Measurements from ENCODE around the gene TFE3.

Gene TFE3

DNA sequence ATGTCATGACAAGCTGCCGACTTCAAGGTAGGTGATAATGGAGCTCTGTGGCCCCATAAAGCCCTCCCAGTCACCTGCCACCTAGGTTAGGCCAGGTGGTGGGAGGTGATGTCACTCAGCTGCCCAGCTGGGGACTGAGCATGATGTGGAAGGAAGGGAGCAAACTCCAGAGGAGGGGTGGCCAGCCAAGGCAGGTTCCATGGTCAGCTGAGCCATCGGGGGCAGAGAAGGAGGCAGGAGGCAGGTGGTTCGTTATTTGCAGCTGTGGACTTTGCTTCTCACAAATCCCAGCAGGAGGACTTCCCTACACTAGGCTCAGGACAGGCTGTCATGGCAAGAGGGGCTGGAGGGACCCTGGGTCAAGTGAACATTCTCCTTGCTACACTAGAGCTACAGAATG is 17.8 kb upstream of the TFE3 start:
- no peak for DNase-seq

DNA sequence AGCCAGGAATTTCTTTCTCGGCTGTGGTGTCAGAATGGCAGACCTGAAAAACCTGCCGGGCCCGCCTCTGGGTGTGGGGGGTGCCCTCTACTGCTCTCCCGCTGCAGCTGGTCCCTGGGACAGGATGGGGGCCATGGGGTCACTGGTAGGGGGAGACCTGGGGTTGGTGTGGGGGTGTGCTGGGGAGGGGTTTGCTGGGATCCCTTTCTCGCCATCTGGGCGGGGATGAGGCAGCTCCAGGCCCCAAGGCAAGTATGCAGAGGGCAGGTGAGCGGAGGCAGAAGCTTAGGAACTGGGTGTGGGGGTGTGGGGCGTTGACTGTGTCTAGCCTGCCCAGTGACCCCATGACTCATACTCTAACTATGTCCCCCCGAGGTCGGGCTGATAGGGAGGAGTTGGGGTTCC is 16.5 kb upstream of the TFE3 start:
- no peak for DNase-seq

DNA sequence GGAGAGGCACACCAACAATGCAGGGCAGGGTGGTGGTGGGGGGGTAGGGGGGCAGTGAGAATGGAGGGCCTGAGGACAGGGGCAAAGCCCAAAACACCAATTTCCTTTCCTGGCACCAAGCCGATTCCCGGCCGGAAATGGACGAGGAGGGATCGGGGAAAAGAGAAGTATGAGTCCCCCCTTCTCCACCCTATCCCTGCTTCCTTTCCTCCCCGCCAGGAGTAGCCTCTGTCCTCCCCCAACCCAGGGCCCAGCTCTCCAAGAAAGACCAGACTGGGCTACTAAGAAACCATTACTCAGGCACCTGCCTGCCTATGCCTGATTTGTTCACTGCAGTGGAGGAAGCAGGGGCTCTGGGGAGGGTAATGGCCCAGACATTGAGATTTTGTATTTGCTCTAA is 16.0 kb upstream of the TFE3 start:
- DNase-seq = no peak

DNA sequence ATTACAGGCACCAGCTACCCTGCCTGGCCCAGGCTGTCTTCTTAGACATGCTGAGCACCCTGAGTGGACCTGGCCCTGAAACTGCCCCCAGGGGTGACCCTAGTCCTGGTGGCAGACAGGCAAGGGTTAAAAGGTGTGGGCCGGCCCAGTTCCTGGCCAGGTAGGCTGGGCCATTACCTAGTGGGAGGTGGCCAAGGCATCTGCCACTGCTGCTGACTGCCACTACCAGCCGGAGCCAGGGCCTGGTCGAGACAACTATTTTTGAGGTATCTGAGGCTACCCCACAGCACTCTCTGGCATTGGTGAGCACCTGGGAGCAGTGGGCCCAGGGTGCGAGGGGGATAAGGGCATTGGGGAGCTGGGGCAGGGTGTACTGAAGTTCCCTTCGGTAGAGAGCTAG is 15.6 kb upstream of the TFE3 start, which contains the start of gene CCDC120:
Gene CCDC120, plus strand, starts transcription at position 206 of the 400 bp plus-strand sequence. CDS start 3,043 bp downstream, outside the sequence.
- DNase-seq = no peak

GRCh38 chrX:49054073-49054762 is 11.1 kb upstream of the TFE3 start:
- DNase-seq = no peak

GRCh38 chrX:49053223-49054072 is 10.3 kb upstream of the TFE3 start:
- no peak for DNase-seq

GRCh38 chrX:49043987-49044281 is 777 bp upstream of the TFE3 start:
- no peak for DNase-seq

- peak; percentile 65 for DNase-seq
Observed at GRCh38 chrX:49042581-49043219, 457 bp downstream of the TFE3 start.

GRCh38 chrX:49041744-49042580 is 1.2 kb downstream of the TFE3 start:
- peak; percentile 63 for DNase-seq

DNA sequence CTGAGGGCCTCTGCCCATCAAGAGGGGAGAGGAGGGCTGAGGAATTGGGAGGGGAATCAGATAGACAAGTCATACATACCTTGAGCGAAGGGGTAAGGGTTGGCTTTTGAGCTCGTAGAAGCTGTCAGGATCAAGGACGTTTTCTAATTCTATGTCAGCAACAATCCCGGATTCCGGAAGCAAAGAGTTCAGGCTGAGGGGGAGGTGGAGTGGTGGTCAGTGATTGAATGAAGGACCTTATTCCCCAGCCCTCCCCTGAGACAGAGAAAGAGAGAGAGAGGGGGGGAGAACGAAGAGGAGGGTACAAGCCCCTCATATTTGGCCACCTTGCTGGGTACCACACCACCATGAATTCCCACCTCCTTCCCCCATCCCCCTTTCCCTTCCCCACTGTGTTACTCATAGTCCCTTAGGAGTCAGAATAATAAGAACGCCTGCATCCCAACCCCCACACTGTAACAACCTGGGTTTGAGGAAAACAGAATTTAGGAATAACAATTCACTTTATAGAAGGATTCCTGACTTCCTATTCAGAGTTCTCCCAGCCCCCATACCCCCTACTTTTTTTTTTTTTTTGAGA is 2.7 kb downstream of the TFE3 start:
- DNase-seq = no peak

- peak; percentile 96 for DNase-seq
Observed at GRCh38 chrX:49039598-49040375, 3.4 kb downstream of the TFE3 start.

GRCh38 chrX:49037883-49038475 is 5.2 kb downstream of the TFE3 start:
- no peak for DNase-seq

GRCh38 chrX:49030283-49030682 is 12.9 kb downstream of the TFE3 start:
- DNase-seq = no peak

GRCh38 chrX:49029876-49030275 is 13.3 kb downstream of the TFE3 start:
- DNase-seq = no peak

- DNase-seq = no peak
Observed at GRCh38 chrX:49019599-49020249, 23.4 kb downstream of the TFE3 start.

- no peak for DNase-seq
Observed at GRCh38 chrX:49019050-49019449, 24.1 kb downstream of the TFE3 start.

GRCh38 chrX:49003696-49004095 is 39.5 kb downstream of the TFE3 start:
- DNase-seq = peak; percentile 7

DNA sequence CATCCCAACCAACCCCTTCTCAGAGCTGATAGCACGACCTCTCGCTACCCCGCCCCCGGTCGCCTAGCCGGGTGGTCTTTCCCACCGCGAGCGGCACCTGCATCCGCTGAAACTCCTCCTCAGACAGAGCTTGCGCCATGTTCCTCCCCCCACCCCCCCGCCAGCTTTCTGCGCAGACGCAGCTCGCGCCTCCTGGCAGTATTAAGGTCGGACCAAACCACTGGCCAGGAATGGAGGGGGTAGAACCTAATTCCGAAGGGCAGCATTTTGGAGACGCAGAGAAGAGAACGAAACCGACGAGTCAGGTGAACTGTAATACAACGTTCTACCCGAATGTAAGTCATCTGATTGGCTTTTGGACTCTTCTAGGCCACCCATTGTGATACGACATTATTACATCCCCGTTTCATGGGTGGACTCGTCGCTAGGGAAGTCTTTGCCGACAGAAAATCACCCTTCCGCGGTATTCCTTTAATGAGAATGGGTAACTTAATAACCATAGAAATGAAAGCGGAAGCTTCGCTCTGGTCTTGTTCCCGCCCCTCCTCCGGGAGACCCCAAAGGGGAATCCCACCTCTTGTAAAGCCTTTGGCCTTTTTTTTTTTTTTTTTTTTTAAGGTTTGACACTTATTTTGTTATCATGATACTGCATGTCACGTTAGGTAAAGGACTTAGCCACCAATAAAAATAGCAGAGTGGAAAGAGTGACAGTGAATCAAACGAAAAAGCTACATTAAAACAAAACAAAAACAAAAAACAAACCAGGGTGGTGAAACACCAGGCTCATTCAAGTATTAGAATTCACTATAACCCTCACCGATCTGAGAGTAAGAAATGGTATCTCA is 40.8 kb downstream of the TFE3 start, which contains the start of gene GRIPAP1:
Gene GRIPAP1, minus strand, starts transcription at position 174 of the 845 bp plus-strand sequence. Its CDS starts 35 bp downstream, at position 139.
- peak; percentile 95 for DNase-seq

DNA sequence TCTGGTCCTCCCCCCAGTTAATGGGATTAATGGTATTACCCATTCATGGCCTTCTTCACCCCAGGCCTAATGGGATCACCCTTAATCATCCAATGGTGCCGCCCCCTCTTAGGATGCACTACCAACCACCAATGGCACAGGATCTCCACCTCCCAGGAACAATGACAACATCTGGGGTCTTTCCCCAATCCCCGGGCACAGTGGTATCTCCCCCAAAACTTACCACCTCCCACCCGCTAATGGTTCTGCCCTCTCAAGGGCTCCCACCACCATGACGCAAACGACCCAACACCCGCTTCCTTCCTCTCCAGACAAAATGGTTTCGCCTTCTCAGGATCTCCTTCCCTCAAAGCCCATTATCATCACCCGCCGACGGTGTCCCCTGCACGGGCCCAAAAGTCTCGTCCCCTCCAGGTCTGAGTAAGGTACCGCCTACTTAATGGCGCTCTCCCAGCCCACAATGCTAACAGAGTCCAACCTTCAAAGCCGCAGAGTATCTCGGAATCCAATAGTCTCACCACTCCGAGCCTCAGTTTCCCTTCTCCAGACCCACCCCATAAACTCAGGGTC is 41.6 kb downstream of the TFE3 start:
- DNase-seq = peak; percentile 57

All from OCI-M1 (cell line).